Endothelial cell of umbilical vein (primary cell): Measurements from ENCODE around the gene DDX54.

Experiments used
- EZH2 ChIP-seq: IDR thresholded peaks from 2 replicates; pipeline ENCODE4 v1.6.1; 2012; ENCODE audit warnings: borderline replicate concordance, low read depth, mild to moderate bottlenecking, moderate library complexity, low read length, inconsistent platforms; ENCODE audit not compliant: severe bottlenecking
- GATA2 ChIP-seq: IDR thresholded peaks from 2 replicates; pipeline ENCODE4 v1.7.0; 2011; ENCODE audit warnings: low read depth, mild to moderate bottlenecking, moderate library complexity, mixed read lengths, low read length; ENCODE audit not compliant: insufficient read length, insufficient read depth
- JUN ChIP-seq: IDR thresholded peaks from 2 replicates; pipeline ENCODE4 v1.6.1; 2011; ENCODE audit warnings: borderline replicate concordance, low read depth; ENCODE audit not compliant: insufficient read length, insufficient read depth
- MAX ChIP-seq: IDR thresholded peaks from 2 replicates; pipeline ENCODE4 v1.6.1; 2011; ENCODE audit not compliant: insufficient read depth, insufficient read length
- POLR2A ChIP-seq: IDR thresholded peaks from 2 replicates; pipeline ENCODE4 v1.6.1; 2012; ENCODE audit warnings: low read depth, mild to moderate bottlenecking, control low read depth, low read length
- POLR2AphosphoS5 ChIP-seq: IDR thresholded peaks from 2 replicates; pipeline ENCODE4 v1.6.1; 2012; ENCODE audit warnings: low read depth, mild to moderate bottlenecking, control low read depth, low read length, moderate library complexity; ENCODE audit not compliant: insufficient read depth
- TF ChIP-seq, protein P1 (sequence below), 2 donors: IDR thresholded peaks; 1 replicate in 1 of 2; 2 replicates in 1 of 2; pipeline ENCODE4 v1.5.1; 2011; ENCODE audit warnings: low read length in 2 of 2, mild to moderate bottlenecking in 2 of 2, moderate library complexity in 2 of 2, control low read depth in 1 of 2, inconsistent platforms in 1 of 2, low read depth in 1 of 2; ENCODE audit not compliant: insufficient read depth in 1 of 2; ENCODE audit errors: extremely low read depth in 1 of 2

DNA sequence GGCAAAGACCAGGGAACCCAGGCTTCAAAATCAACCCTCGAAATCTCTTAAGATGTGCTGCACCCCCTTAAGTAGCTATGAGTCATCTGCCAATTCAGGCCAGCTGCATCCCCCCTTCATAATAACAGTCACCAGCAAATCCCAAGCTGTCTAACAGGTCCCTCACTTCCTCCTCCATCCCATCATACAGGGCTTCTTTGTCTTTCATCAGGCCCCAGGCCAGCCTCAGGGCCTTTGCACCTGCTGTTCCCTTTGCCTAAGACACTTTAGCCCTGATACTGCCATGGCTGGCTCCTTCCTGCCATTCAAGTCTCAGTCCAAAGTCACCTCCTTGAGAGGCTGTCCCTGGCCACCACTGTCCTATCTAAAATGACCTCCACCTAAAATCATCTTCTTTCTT lies 53.7 kb downstream of the DDX54 start:
- TF ChIP-seq, protein P1, sequence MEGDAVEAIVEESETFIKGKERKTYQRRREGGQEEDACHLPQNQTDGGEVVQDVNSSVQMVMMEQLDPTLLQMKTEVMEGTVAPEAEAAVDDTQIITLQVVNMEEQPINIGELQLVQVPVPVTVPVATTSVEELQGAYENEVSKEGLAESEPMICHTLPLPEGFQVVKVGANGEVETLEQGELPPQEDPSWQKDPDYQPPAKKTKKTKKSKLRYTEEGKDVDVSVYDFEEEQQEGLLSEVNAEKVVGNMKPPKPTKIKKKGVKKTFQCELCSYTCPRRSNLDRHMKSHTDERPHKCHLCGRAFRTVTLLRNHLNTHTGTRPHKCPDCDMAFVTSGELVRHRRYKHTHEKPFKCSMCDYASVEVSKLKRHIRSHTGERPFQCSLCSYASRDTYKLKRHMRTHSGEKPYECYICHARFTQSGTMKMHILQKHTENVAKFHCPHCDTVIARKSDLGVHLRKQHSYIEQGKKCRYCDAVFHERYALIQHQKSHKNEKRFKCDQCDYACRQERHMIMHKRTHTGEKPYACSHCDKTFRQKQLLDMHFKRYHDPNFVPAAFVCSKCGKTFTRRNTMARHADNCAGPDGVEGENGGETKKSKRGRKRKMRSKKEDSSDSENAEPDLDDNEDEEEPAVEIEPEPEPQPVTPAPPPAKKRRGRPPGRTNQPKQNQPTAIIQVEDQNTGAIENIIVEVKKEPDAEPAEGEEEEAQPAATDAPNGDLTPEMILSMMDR (IDR thresholded peaks at IDR 0.05; ENCODE audit: extremely low read depth in 1 of 2, insufficient read depth in 1 of 2, low read depth in 1 of 2, low read length in 2 of 2) = no peak
- TF ChIP-seq POLR2A = no peak
- no peak for TF ChIP-seq EZH2
- TF ChIP-seq MAX = no peak
- TF ChIP-seq GATA2 = no peak
- TF ChIP-seq POLR2AphosphoS5 = no peak
- TF ChIP-seq JUN = no peak
